Left lung (tissue), 10 donors: ENCODE measurements around the gene PYGB. TPM values are rescaled to one million over a fixed set of nuclear protein-coding genes. Genes with fewer than 3 reads are reported as not detected.
A peak's percentile ranks its signal among the peaks of the same experiment; 100 is the strongest.

ENCODE experiments used
- ATAC-seq: fragments of 200-7000 bp; cut with Tn5 transposase; one replicate; pipeline ENCODE4 v1.9.1; 2020; ENCODE audit warnings: moderate library complexity
- DNase-seq, 4 donors: peaks; one replicate each; pipeline ENCODE4 v3.0.0-alpha.2; 2013 to 2020
- H3K27ac ChIP-seq, 2 donors: fragments of 200-600 bp; sonication (generic) in 1 of 2; one replicate each; pipeline versions ENCODE4 v1.5.0 to v1.8.0; 2020 to 2021
- H3K27me3 ChIP-seq, 2 donors: fragments of 200-600 bp; sonication (generic) in 1 of 2; one replicate each; pipeline versions ENCODE4 v1.5.0 to v1.8.0; 2020 to 2021
- H3K36me3 ChIP-seq, 2 donors: fragments of 200-600 bp; sonication (generic) in 1 of 2; one replicate each; pipeline versions ENCODE4 v1.5.0 to v1.8.0; 2020 to 2021
- H3K4me1 ChIP-seq, 2 donors: fragments of 200-600 bp; one replicate each; pipeline ENCODE4 v1.8.0; 2021
- H3K4me3 ChIP-seq, 2 donors: fragments of 200-600 bp; sonication (generic) in 1 of 2; one replicate each; pipeline versions ENCODE4 v1.5.0 to v1.8.0; 2020 to 2021; ENCODE audit warnings: mild to moderate bottlenecking in 1 of 2
- H3K9me3 ChIP-seq, 2 donors: fragments of 200-600 bp; sonication (generic) in 1 of 2; one replicate each; pipeline versions ENCODE4 v1.5.0 to v1.8.0; 2020 to 2021
- CTCF ChIP-seq, 2 donors: fragments of 200-600 bp; sonication (generic) in 1 of 2; IDR thresholded peaks; one replicate each; pipeline versions ENCODE4 v1.5.0 to v1.8.0; 2021; ENCODE audit warnings: antibody characterized with exemption in 2 of 2
- intact Hi-C, 2 donors: fragments of 100-400 bp; cut with DNase I; formaldehyde crosslinking; loops; one replicate each; pipeline versions ENCODE4 v1.11.2 to v1.14.2; 2022
- polyA plus RNA-seq, 6 donors: library from polyadenylated mRNA; unstranded; fragments of 120-200 nt; gene quantifications; one replicate each; pipeline ENCODE4 v1.2.1, GENCODE V29; 2013; ENCODE audit not compliant: insufficient read length in 6 of 6
- total RNA-seq, 2 donors: library from RNA; stranded (reverse); fragmentation: NEBNext Ultra II Directional; extraction: Animal tissue kit (Norgen Biotek cat#: 25700); gene quantifications; one replicate each; pipeline ENCODE4 v1.2.1, GENCODE V29; 2021
- donor health status: DM: no; HTN: yes; CAD: no.
- donor health status: DM: no; HTN: no; CAD: no.

Gene PYGB
- total and polyA plus RNA-seq, 8 donors = 37.8 to 81.3 (median 47.8) TPM

GRCh38 chr20:25303292-25304024 is 55.6 kb downstream of the PYGB start:
- ATAC-seq (no peak), DNase-seq (peak in 1 of 4 donors; percentile 63)
- no peaks in the 10 kb centered on the region for H3K27me3 ChIP-seq
- no peak overlapping the region for H3K27ac ChIP-seq
- intact Hi-C loops = no loop called here
- no peaks in the 10 kb centered on the region for H3K9me3 ChIP-seq
- TF ChIP-seq CTCF (IDR thresholded peaks at IDR 0.05) = no peak
- H3K4me3 ChIP-seq = no peak overlapping the region
- H3K4me1 ChIP-seq = peaks cover 0 to 7% of the 10 kb centered on the region in 2 donors
- peaks cover 0 to 74% of the 10 kb centered on the region in 2 donors for H3K36me3 ChIP-seq

- Histone ChIP-seq H3K4me3 (no peak overlapping the region), H3K27me3 (no peaks in the 10 kb centered on the region), H3K27ac (no peak overlapping the region), H3K36me3 (peaks cover 0 to 74% of the 10 kb centered on the region in 2 donors), H3K4me1 (peaks cover 0 to 11% of the 10 kb centered on the region in 2 donors), H3K9me3 (no peaks in the 10 kb centered on the region)
- TF ChIP-seq CTCF (IDR thresholded peaks at IDR 0.05) = no peak
- DNase-seq (peak in 1 of 4 donors; percentile 73), ATAC-seq (no peak)
- intact Hi-C loops = no loop called here
Measured at GRCh38 chr20:25304025-25304549, 56.2 kb downstream of the PYGB start.

- peaks cover 0 to 45% of the 10 kb centered on the region in 2 donors for H3K36me3 ChIP-seq
- H3K27ac ChIP-seq = no peak overlapping the region
- DNase-seq (peak in 1 of 4 donors; percentile 63), ATAC-seq (no peak)
- no peaks in the 10 kb centered on the region for H3K27me3 ChIP-seq
- H3K4me3 ChIP-seq = no peak overlapping the region
- TF ChIP-seq CTCF (IDR thresholded peaks at IDR 0.05) = no peak
- H3K4me1 ChIP-seq = peaks cover 7 to 41% of the 10 kb centered on the region in 2 donors
- intact Hi-C loops = no loop called here
- H3K9me3 ChIP-seq = no peaks in the 10 kb centered on the region
Measured at GRCh38 chr20:25306991-25307903, 59.4 kb downstream of the PYGB start.

- intact Hi-C loops = no loop called here
- Histone ChIP-seq H3K36me3 (peaks cover 0 to 37% of the 10 kb centered on the region in 2 donors), H3K4me3 (no peak overlapping the region), H3K27me3 (no peaks in the 10 kb centered on the region), H3K27ac (peak overlapping the region in 1 of 2 donors; percentile 72), H3K9me3 (no peaks in the 10 kb centered on the region), H3K4me1 (peaks cover 7 to 41% of the 10 kb centered on the region in 2 donors)
- peak in 1 of 4 donors; percentile 72 for DNase-seq
- TF ChIP-seq CTCF (IDR thresholded peaks at IDR 0.05) = no peak
- ATAC-seq = no peak
Measured at GRCh38 chr20:25308083-25308491, 60.2 kb downstream of the PYGB start.
